Esophagus (tissue), 2 donors: ENCODE measurements around the gene GLT6D1. TPM values are rescaled to one million over a fixed set of nuclear protein-coding genes. Genes with fewer than 3 reads are reported as not detected.

Experiments
- H3K27ac ChIP-seq, 2 donors: one replicate each; pipeline ENCODE4 v1.5.1; 2013; ENCODE audit warnings: low read depth in 2 of 2, mild to moderate bottlenecking in 2 of 2, inconsistent platforms in 1 of 2, low read length in 1 of 2, moderate library complexity in 1 of 2
- H3K27me3 ChIP-seq, 2 donors: one replicate each; pipeline ENCODE4 v1.6.1; 2013; ENCODE audit warnings: low read length in 2 of 2, control low read depth in 1 of 2, mild to moderate bottlenecking in 1 of 2; ENCODE audit not compliant: insufficient read depth in 2 of 2, control insufficient read depth in 1 of 2
- H3K36me3 ChIP-seq, 2 donors: one replicate each; pipeline ENCODE4 v1.6.1; 2013; ENCODE audit warnings: low read length in 1 of 2; ENCODE audit not compliant: control insufficient read depth in 2 of 2, insufficient read depth in 2 of 2
- H3K4me1 ChIP-seq, 2 donors: one replicate each; pipeline ENCODE4 v1.6.1; 2013; ENCODE audit warnings: low read length in 1 of 2; ENCODE audit not compliant: control insufficient read depth in 2 of 2, insufficient read depth in 2 of 2
- H3K4me3 ChIP-seq, 2 donors: one replicate each; pipeline ENCODE4 v1.5.1; 2013; ENCODE audit warnings: low read length in 2 of 2, mild to moderate bottlenecking in 2 of 2, low read depth in 1 of 2, moderate library complexity in 1 of 2
- H3K9me3 ChIP-seq, 2 donors: one replicate each; pipeline ENCODE4 v1.6.1; 2013; ENCODE audit warnings: mild to moderate bottlenecking in 2 of 2, low read depth in 1 of 2, low read length in 1 of 2, moderate library complexity in 1 of 2; ENCODE audit not compliant: control insufficient read depth in 2 of 2, insufficient read depth in 1 of 2
- WGBS, 2 donors: extraction: QIAGEN DNeasy Blood & Tissue Kit; methylation state at CpG; one replicate each; pipeline ENCODE4 v1.1.7; 2013; 5-methylcytosine and 5-hydroxymethylcytosine counted together
- polyA plus RNA-seq, 2 donors: library from polyadenylated mRNA; stranded (reverse); fragments of 200-250 nt; gene quantifications; one replicate each; pipeline ENCODE4 v1.2.3, GENCODE V29; 2013
- donor health status: healthy with polysubstance abuse.
- donor health status: Bipolar disorder and iron deficiency.

Gene GLT6D1
- polyA plus RNA-seq, 2 donors = not detected

- WGBS, 2 donors = 59 to 63% methylated on average over 29 of the region's 29 CpGs
- no peaks in the 10 kb centered on the region for H3K4me1 ChIP-seq
- peaks cover 0 to 2% of the 10 kb centered on the region in 2 donors for H3K9me3 ChIP-seq
- no peaks in the 10 kb centered on the region for H3K27me3 ChIP-seq
- no peak overlapping the region for H3K27ac ChIP-seq
- no peak overlapping the region for H3K4me3 ChIP-seq
- no peaks in the 10 kb centered on the region for H3K36me3 ChIP-seq
Measured at GRCh38 chr9:135666534-135667462, 27.5 kb upstream of the GLT6D1 start.

- Histone ChIP-seq H3K9me3 (peaks cover 0 to 2% of the 10 kb centered on the region in 2 donors), H3K4me1 (no peaks in the 10 kb centered on the region), H3K36me3 (no peaks in the 10 kb centered on the region), H3K27ac (no peak overlapping the region), H3K4me3 (no peak overlapping the region), H3K27me3 (no peaks in the 10 kb centered on the region)
- 71 to 75% methylated on average over 12 of the region's 12 CpGs for WGBS, 2 donors
Measured at GRCh38 chr9:135665795-135666189, 26.5 kb upstream of the GLT6D1 start.

GRCh38 chr9:135664801-135665794 lies 25.8 kb upstream of the GLT6D1 start:
- Histone ChIP-seq H3K9me3 (peaks cover 0 to 2% of the 10 kb centered on the region in 2 donors), H3K4me3 (no peak overlapping the region), H3K4me1 (no peaks in the 10 kb centered on the region), H3K27ac (no peak overlapping the region), H3K36me3 (no peaks in the 10 kb centered on the region), H3K27me3 (no peaks in the 10 kb centered on the region)
- WGBS, 2 donors = 73 to 76% methylated on average over 32 of the region's 32 CpGs

GRCh38 chr9:135664266-135664665 lies 24.9 kb upstream of the GLT6D1 start:
- Histone ChIP-seq H3K36me3 (no peaks in the 10 kb centered on the region), H3K9me3 (no peaks in the 10 kb centered on the region), H3K27me3 (no peaks in the 10 kb centered on the region), H3K4me1 (no peaks in the 10 kb centered on the region), H3K4me3 (no peak overlapping the region), H3K27ac (no peak overlapping the region)
- WGBS, 2 donors = 83 to 84% methylated on average over 10 of the region's 10 CpGs

GRCh38 chr9:135663857-135664256 lies 24.5 kb upstream of the GLT6D1 start:
- no peak overlapping the region for H3K27ac ChIP-seq
- no peaks in the 10 kb centered on the region for H3K4me1 ChIP-seq
- H3K9me3 ChIP-seq = no peaks in the 10 kb centered on the region

GRCh38 chr9:135663451-135663770 lies 24.1 kb upstream of the GLT6D1 start:
- no peaks in the 10 kb centered on the region for H3K4me1 ChIP-seq
- H3K9me3 ChIP-seq = no peaks in the 10 kb centered on the region
- H3K27me3 ChIP-seq = no peaks in the 10 kb centered on the region
- no peaks in the 10 kb centered on the region for H3K36me3 ChIP-seq
- 55 to 62% methylated on average over 2 to 3 of the region's 3 CpGs for WGBS, 2 donors
- no peak overlapping the region for H3K4me3 ChIP-seq
- no peak overlapping the region for H3K27ac ChIP-seq

More at GRCh38 chr9:135663857-135664256, 24.5 kb upstream of the GLT6D1 start:
- no peaks in the 10 kb centered on the region for H3K27me3 ChIP-seq
- no peak overlapping the region for H3K4me3 ChIP-seq
- WGBS, 2 donors = 82 to 84% methylated on average over 11 to 12 of the region's 12 CpGs
- no peaks in the 10 kb centered on the region for H3K36me3 ChIP-seq

GRCh38 chr9:135662758-135663450 lies 23.6 kb upstream of the GLT6D1 start, which contains the start of gene LCN9:
LCN9 (plus strand) TSS chr9:135663309; CDS start chr9:135663322, 13 bp downstream.
- H3K27me3 ChIP-seq = no peaks in the 10 kb centered on the region
- 49 to 53% methylated on average over 25 of the region's 25 CpGs for WGBS, 2 donors

GRCh38 chr9:135661816-135662560 lies 22.6 kb upstream of the GLT6D1 start:
- no peaks in the 10 kb centered on the region for H3K27me3 ChIP-seq
- H3K27ac ChIP-seq = no peak overlapping the region
- no peaks in the 10 kb centered on the region for H3K36me3 ChIP-seq
- WGBS, 2 donors = 54 to 60% methylated on average over 18 to 19 of the region's 19 CpGs
- no peaks in the 10 kb centered on the region for H3K4me1 ChIP-seq
- H3K9me3 ChIP-seq = no peaks in the 10 kb centered on the region
- H3K4me3 ChIP-seq = no peak overlapping the region

More at GRCh38 chr9:135662758-135663450, 23.6 kb upstream of the GLT6D1 start, which contains the start of gene LCN9:
- no peaks in the 10 kb centered on the region for H3K9me3 ChIP-seq
- H3K36me3 ChIP-seq = no peaks in the 10 kb centered on the region
- no peak within 1 kb of the TSS for H3K4me3 ChIP-seq
- no peak within 1 kb of the TSS for H3K27ac ChIP-seq
- H3K4me1 ChIP-seq = no peaks in the 10 kb centered on the region
